SK-N-SH treated with all-trans-retinoic acid at 6 μM for 48 hours (cell line): ENCODE data around the gene YWHAB.

ENCODE experiments used
- ATAC-seq: fragments of 200-7000 bp; cut with Tn5 transposase; 3 replicates; pipeline ENCODE4 v1.9.1; 2020; ENCODE audit warnings: mild to moderate bottlenecking, moderate library complexity
- ARNTL ChIP-seq: fragments of 450-650 bp; formaldehyde crosslinking; IDR thresholded peaks from 2 replicates; pipeline ENCODE4 v1.5.0; 2020; ENCODE audit warnings: low read depth, mild to moderate bottlenecking, moderate library complexity, borderline replicate concordance
- BACH2 ChIP-seq: fragments of 250-450 bp; sonication (Bioruptor Pico); IDR thresholded peaks from 2 replicates; pipeline ENCODE4 v1.9.0; 2021; ENCODE audit warnings: mild to moderate bottlenecking, borderline replicate concordance
- CSDC2 ChIP-seq: fragments of 250-450 bp; sonication (Bioruptor Pico); IDR thresholded peaks from 2 replicates; pipeline ENCODE4 v1.5.0; 2020; ENCODE audit warnings: mild to moderate bottlenecking, moderate library complexity
- CSRNP3 ChIP-seq: fragments of 250-450 bp; sonication (Bioruptor Pico); IDR thresholded peaks from 2 replicates; pipeline ENCODE4 v1.5.1; 2021; ENCODE audit warnings: mild to moderate bottlenecking, moderate library complexity
- ESRRG ChIP-seq: fragments of 250-450 bp; sonication (Bioruptor Pico); IDR thresholded peaks from 2 replicates; pipeline ENCODE4 v1.6.1; 2021; ENCODE audit warnings: mild to moderate bottlenecking
- GLIS3 ChIP-seq: fragments of 250-450 bp; sonication (Bioruptor Pico); IDR thresholded peaks from 2 replicates; pipeline ENCODE4 v1.5.0; 2020; ENCODE audit warnings: mild to moderate bottlenecking, moderate library complexity
- ISL1 ChIP-seq: fragments of 250-450 bp; sonication (Bioruptor Pico); IDR thresholded peaks from 2 replicates; pipeline ENCODE4 v2.1.2; 2022; ENCODE audit warnings: mild to moderate bottlenecking, moderate library complexity
- OSR1 ChIP-seq: fragments of 250-450 bp; sonication (Bioruptor Pico); IDR thresholded peaks from 2 replicates; pipeline ENCODE4 v1.8.0; 2022; ENCODE audit warnings: moderate library complexity, mild to moderate bottlenecking, inconsistent platforms
- PATZ1 ChIP-seq: fragments of 250-450 bp; sonication (Bioruptor Pico); IDR thresholded peaks from 2 replicates; pipeline ENCODE4 v1.8.0; 2020; ENCODE audit warnings: mild to moderate bottlenecking, moderate library complexity, borderline replicate concordance
- PPARA ChIP-seq: fragments of 250-450 bp; sonication (Bioruptor Pico); IDR thresholded peaks from 2 replicates; pipeline ENCODE4 v1.5.0; 2020; ENCODE audit warnings: mild to moderate bottlenecking, borderline replicate concordance
- RARB ChIP-seq: fragments of 250-450 bp; sonication (Bioruptor Pico); IDR thresholded peaks from 2 replicates; pipeline ENCODE4 v1.8.0; 2021; ENCODE audit warnings: mild to moderate bottlenecking, moderate library complexity
- SNAI2 ChIP-seq: fragments of 250-450 bp; sonication (Bioruptor Pico); IDR thresholded peaks from 2 replicates; pipeline ENCODE4 v1.5.0; 2020; ENCODE audit warnings: mild to moderate bottlenecking, moderate library complexity
- TCF4 ChIP-seq: fragments of 250-450 bp; sonication (Bioruptor Pico); IDR thresholded peaks from 2 replicates; pipeline ENCODE4 v1.8.0; 2021; ENCODE audit warnings: mild to moderate bottlenecking, moderate library complexity, borderline replicate concordance
- TOX ChIP-seq: fragments of 250-450 bp; sonication (Bioruptor Pico); IDR thresholded peaks from 2 replicates; pipeline ENCODE4 v1.8.0; 2021; ENCODE audit warnings: mild to moderate bottlenecking, moderate library complexity, borderline replicate concordance
- TSHZ2 ChIP-seq: fragments of 250-450 bp; sonication (Bioruptor Pico); IDR thresholded peaks from 2 replicates; pipeline ENCODE4 v1.5.0; 2020; ENCODE audit warnings: mild to moderate bottlenecking, moderate library complexity
- ZC3H10 ChIP-seq: fragments of 250-450 bp; sonication (Bioruptor Pico); IDR thresholded peaks from 2 replicates; pipeline ENCODE4 v1.5.1; 2021; ENCODE audit warnings: mild to moderate bottlenecking, moderate library complexity
- ZFP3 ChIP-seq: fragments of 250-450 bp; sonication (Bioruptor Pico); IDR thresholded peaks from 2 replicates; pipeline ENCODE4 v1.5.0; 2020; ENCODE audit warnings: mild to moderate bottlenecking, moderate library complexity
- ZFP30 ChIP-seq: fragments of 450-650 bp; formaldehyde crosslinking; IDR thresholded peaks from 2 replicates; pipeline ENCODE4 v1.5.0; 2022; ENCODE audit warnings: mild to moderate bottlenecking, moderate library complexity
- ZNF565 ChIP-seq: fragments of 450-650 bp; formaldehyde crosslinking; conservative IDR thresholded peaks from 2 replicates; pipeline ENCODE4 v1.5.0; 2020; ENCODE audit warnings: low read depth, mild to moderate bottlenecking, moderate library complexity
- ZNF70 ChIP-seq: fragments of 450-650 bp; formaldehyde crosslinking; IDR thresholded peaks from 2 replicates; pipeline ENCODE4 v1.5.0; 2020; ENCODE audit warnings: mild to moderate bottlenecking, moderate library complexity
- ZNF8 ChIP-seq: fragments of 450-650 bp; formaldehyde crosslinking; IDR thresholded peaks from 2 replicates; pipeline ENCODE4 v1.5.0; 2020; ENCODE audit warnings: mild to moderate bottlenecking, moderate library complexity
- TF ChIP-seq, protein P1 (sequence below): fragments of 250-450 bp; sonication (Bioruptor Pico); IDR thresholded peaks from 2 replicates; pipeline ENCODE4 v1.8.0; 2021; ENCODE audit warnings: low read depth, mild to moderate bottlenecking, moderate library complexity, borderline replicate concordance
- TF ChIP-seq, protein P2 (sequence below): fragments of 250-450 bp; sonication (Bioruptor Pico); IDR thresholded peaks from 2 replicates; pipeline ENCODE4 v1.5.1; 2020; ENCODE audit warnings: low read depth, mild to moderate bottlenecking, moderate library complexity

The YWHAB gene

DNA sequence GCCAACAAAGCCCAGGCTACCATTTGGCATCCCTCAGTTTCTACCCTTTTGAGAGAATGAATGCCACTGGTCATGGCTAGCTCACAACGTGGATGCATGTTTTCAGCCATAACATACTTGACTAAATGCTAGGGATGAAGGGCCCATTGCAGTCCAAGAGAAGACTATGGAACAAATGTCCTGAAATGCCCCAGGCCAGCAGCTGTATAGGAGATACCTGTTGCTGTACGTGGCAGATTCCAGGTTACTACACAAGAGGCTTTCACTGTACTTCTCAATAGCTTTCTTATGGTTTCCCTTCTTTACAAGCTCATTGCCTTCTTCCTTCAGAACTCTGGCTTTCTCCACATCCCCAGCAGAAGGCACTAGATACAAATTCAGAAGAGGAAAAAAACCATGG is 63.0 kb downstream of the YWHAB start:
- no peak for ATAC-seq

GRCh38 chr20:44950368-44950767 is 64.9 kb downstream of the YWHAB start:
- no peak for ATAC-seq
- TF ChIP-seq PATZ1 (CRISPR knock-in tag), result no peak
- TF ChIP-seq BACH2, result no peak
- no peak for TF ChIP-seq ZFP3 (CRISPR knock-in tag)
- no peak for TF ChIP-seq ZNF8 (CRISPR knock-in tag)
- TF ChIP-seq ESRRG (CRISPR knock-in tag), result no peak
- TF ChIP-seq TOX (CRISPR knock-in tag), result no peak
- TF ChIP-seq, protein P1, sequence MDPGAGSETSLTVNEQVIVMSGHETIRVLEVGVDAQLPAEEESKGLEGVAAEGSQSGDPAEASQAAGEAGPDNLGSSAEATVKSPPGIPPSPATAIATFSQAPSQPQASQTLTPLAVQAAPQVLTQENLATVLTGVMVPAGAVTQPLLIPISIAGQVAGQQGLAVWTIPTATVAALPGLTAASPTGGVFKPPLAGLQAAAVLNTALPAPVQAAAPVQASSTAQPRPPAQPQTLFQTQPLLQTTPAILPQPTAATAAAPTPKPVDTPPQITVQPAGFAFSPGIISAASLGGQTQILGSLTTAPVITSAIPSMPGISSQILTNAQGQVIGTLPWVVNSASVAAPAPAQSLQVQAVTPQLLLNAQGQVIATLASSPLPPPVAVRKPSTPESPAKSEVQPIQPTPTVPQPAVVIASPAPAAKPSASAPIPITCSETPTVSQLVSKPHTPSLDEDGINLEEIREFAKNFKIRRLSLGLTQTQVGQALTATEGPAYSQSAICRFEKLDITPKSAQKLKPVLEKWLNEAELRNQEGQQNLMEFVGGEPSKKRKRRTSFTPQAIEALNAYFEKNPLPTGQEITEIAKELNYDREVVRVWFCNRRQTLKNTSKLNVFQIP (CRISPR knock-in tag), result no peak
- TF ChIP-seq ZNF565 (CRISPR knock-in tag), result no peak
- no peak for TF ChIP-seq OSR1
- no peak for TF ChIP-seq TCF4
- TF ChIP-seq ZC3H10 (CRISPR knock-in tag), result no peak
- TF ChIP-seq PPARA (CRISPR knock-in tag), result no peak
- TF ChIP-seq ZFP30, result no peak
- no peak for TF ChIP-seq GLIS3 (CRISPR knock-in tag)
- TF ChIP-seq, all 23 proteins: peak for 0

More for the DNA sequence above, 63.0 kb downstream of the YWHAB start:
- no peak for TF ChIP-seq ISL1
- TF ChIP-seq, all 23 proteins: peak for 0

DNA sequence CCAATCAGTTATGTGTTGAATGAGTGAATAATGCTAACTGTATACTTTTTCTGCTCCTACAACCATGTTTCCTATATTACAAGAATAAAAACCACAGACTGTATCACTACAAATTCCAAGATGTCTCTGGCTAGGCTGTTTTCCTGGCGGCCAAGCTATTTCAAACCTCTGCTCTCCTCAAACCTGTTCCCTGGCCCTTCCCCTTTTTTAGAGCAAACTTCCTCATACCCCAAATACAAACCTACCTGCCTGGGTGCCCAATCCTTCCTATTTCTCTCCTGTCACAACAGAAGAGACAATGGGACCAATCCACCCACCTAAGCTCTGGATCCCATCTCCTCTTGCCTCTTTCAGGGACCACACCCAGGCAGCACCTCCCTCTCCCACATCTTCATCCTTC is 67.2 kb downstream of the YWHAB start:
- TF ChIP-seq TSHZ2 (CRISPR knock-in tag) (no peak), PPARA (CRISPR knock-in tag) (no peak), ISL1 (no peak), ZFP3 (CRISPR knock-in tag) (no peak), ZFP30 (no peak), CSDC2 (CRISPR knock-in tag) (no peak), ZNF70 (CRISPR knock-in tag) (no peak), GLIS3 (CRISPR knock-in tag) (no peak), ZNF8 (CRISPR knock-in tag) (no peak), PATZ1 (CRISPR knock-in tag) (no peak), TCF4 (no peak), CSRNP3 (CRISPR knock-in tag) (no peak), ESRRG (CRISPR knock-in tag) (no peak), ARNTL (no peak), RARB (CRISPR knock-in tag) (no peak), TOX (CRISPR knock-in tag) (no peak), SNAI2 (CRISPR knock-in tag) (no peak)
- TF ChIP-seq, protein P1 (CRISPR knock-in tag), result no peak
- TF ChIP-seq, protein P2, sequence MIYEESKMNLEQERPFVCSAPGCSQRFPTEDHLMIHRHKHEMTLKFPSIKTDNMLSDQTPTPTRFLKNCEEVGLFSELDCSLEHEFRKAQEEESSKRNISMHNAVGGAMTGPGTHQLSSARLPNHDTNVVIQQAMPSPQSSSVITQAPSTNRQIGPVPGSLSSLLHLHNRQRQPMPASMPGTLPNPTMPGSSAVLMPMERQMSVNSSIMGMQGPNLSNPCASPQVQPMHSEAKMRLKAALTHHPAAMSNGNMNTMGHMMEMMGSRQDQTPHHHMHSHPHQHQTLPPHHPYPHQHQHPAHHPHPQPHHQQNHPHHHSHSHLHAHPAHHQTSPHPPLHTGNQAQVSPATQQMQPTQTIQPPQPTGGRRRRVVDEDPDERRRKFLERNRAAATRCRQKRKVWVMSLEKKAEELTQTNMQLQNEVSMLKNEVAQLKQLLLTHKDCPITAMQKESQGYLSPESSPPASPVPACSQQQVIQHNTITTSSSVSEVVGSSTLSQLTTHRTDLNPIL (CRISPR knock-in tag), result no peak

More for the DNA sequence above, 67.2 kb downstream of the YWHAB start:
- ATAC-seq, result no peak
